GM12878 (cell line): ENCODE data around the gene CCDC107. TPM values are rescaled to one million over a fixed set of nuclear protein-coding genes. Genes with fewer than 3 reads are reported as not detected.

ENCODE experiments used
- ATAC-seq: fragments of 200-7000 bp; cut with Tn5 transposase; 3 replicates; pipeline ENCODE4 v1.9.1; 2020; ENCODE audit warnings: mild to moderate bottlenecking, moderate library complexity
- BruUV-seq: library from RNA; stranded (reverse); fragments of 400-500 nt; replicated peaks from 2 replicates; lab custom pipeline; 2021; lab: Mats Ljungman, UMichigan
- CTCF ChIA-PET: fragments of 300-600 bp; sonication (Branson Sonifier 250); formaldehyde crosslinking; extraction: SDS; loops from one replicate; lab custom pipeline; 2021; ENCODE audit warnings: inconsistent platforms; lab: Yijun Ruan, JAX
- POLR2A ChIA-PET: fragments of 350-600 bp; formaldehyde crosslinking; extraction: SDS; loops from one replicate; lab custom pipeline; 2021; ENCODE audit warnings: inconsistent platforms; lab: Charles Lee
- RAD21 ChIA-PET: fragments of 300-600 bp; sonication (Branson Sonifier 250); formaldehyde crosslinking; loops from one replicate; lab custom pipeline; 2023; ENCODE audit warnings: antibody characterized with exemption; ENCODE audit not compliant: unreplicated experiment; lab: Charles Lee
- SMC1A ChIA-PET: fragments of 300-600 bp; sonication (Branson Sonifier 250); formaldehyde crosslinking; loops from one replicate; lab custom pipeline; 2023; ENCODE audit not compliant: unreplicated experiment, uncharacterized antibody; lab: Charles Lee
- DNase-seq: peaks from one replicate; pipeline ENCODE4 v3.0.0-alpha.2; 2011; ENCODE audit warnings: low read depth, low spot score
- FAIRE-seq: peaks from 3 replicates; lab custom pipeline; 2011; peaks lifted over from hg19 to GRCh38; lab: Jason Lieb, UNC
- H2AFZ ChIP-seq: 2 replicates; pipeline ENCODE4 v1.6.0; 2011; ENCODE audit warnings: low read depth, low read length, control low read depth; ENCODE audit not compliant: control insufficient read depth
- H3K27ac ChIP-seq: 2 replicates; pipeline ENCODE4 v1.5.1; 2011; ENCODE audit warnings: control low read depth; ENCODE audit not compliant: control insufficient read depth, insufficient read depth
- H3K27me3 ChIP-seq, 2 experiments: replicated peaks in 1 of 2; 2 replicates each; pipeline versions ENCODE4 v1.6.0 to v1.6.1; 2011; ENCODE audit warnings: low read length in 1 of 2; ENCODE audit not compliant: control insufficient read depth in 2 of 2, insufficient read depth in 2 of 2
- H3K36me3 ChIP-seq, 2 experiments: 2 replicates each; pipeline ENCODE4 v1.5.1; 2011; ENCODE audit warnings: low read length in 1 of 2; ENCODE audit not compliant: control insufficient read depth in 2 of 2, insufficient read depth in 2 of 2
- H3K4me1 ChIP-seq: 2 replicates; pipeline ENCODE4 v1.6.1; 2011; ENCODE audit warnings: mild to moderate bottlenecking, low read length, moderate library complexity, mixed read lengths; ENCODE audit not compliant: control insufficient read depth, insufficient read depth
- H3K4me2 ChIP-seq: 2 replicates; pipeline ENCODE4 v1.6.0; 2011; ENCODE audit warnings: control low read depth; ENCODE audit not compliant: control insufficient read depth, insufficient read depth
- H3K4me3 ChIP-seq: fragments of 200-600 bp; sonication (generic); 2 replicates; pipeline ENCODE4 v1.5.1; 2016
- H3K79me2 ChIP-seq: 2 replicates; pipeline ENCODE4 v1.6.0; 2011; ENCODE audit warnings: low read length; ENCODE audit not compliant: control insufficient read depth, insufficient read depth
- H3K9ac ChIP-seq: 2 replicates; pipeline ENCODE4 v1.8.0; 2011; ENCODE audit warnings: low read length, control low read depth, mixed read lengths; ENCODE audit not compliant: control insufficient read depth, insufficient read depth
- H3K9me3 ChIP-seq: replicated peaks from 3 replicates; pipeline ENCODE4 v1.5.1; 2011; ENCODE audit warnings: mild to moderate bottlenecking, low read length; ENCODE audit not compliant: control insufficient read depth, insufficient read depth
- H4K20me1 ChIP-seq: 2 replicates; pipeline ENCODE4 v1.6.0; 2011; ENCODE audit not compliant: control insufficient read depth, insufficient read depth
- WGBS: methylation state at CpG from one replicate; pipeline ENCODE4 v1.1.6; 2016; ENCODE audit warnings: low lambda C conversion rate; ENCODE audit not compliant: insufficient replicate concordance, insufficient coverage; ENCODE audit errors: missing lambda C conversion rate; 5-methylcytosine and 5-hydroxymethylcytosine counted together
- in situ Hi-C: fragments of 300-500 bp; cut with MboI; formaldehyde crosslinking; loops from 9 replicates; pipeline ENCODE4 v1.14.3; 2018; ENCODE audit warnings: mixed read lengths
- intact Hi-C: fragments of 100-400 bp; cut with micrococcal nuclease; formaldehyde crosslinking; loops from one replicate; pipeline ENCODE4 v1.14.2; 2022; ENCODE audit not compliant: unreplicated experiment
- polyA plus RNA-seq, 11 experiments: library from polyadenylated mRNA; depleted of rRNA in 4 of 11; unstranded in 6 of 11; stranded (reverse) in 5 of 11; fragments of >200 nt; fragmentation: Nextera tagmentation in 4 of 11; fragmentation: Illumina TruSeq in 1 of 11; extraction: Ambion mirVana in 4 of 11; extraction: Trizol in 1 of 11; gene quantifications; 1 replicate in 1 of 11; 2 replicates in 10 of 11; pipeline versions ENCODE4 v1.2.1 to v1.2.3, GENCODE V29; 2011 to 2016; ENCODE audit warnings: inconsistent platforms in 2 of 11, missing spikeins in 2 of 11, low read depth in 1 of 11
- total RNA-seq, 4 experiments: library from RNA; depleted of rRNA in 3 of 4; stranded (reverse); fragments of >200 nt in 3 of 4; fragmentation: Illumina TruSeq in 1 of 4; extraction: Trizol in 1 of 4; gene quantifications; 2 replicates each; pipeline versions ENCODE4 v1.2.1 to v1.2.3, GENCODE V29; 2013 to 2021
- TF ChIP-seq, protein P1 (sequence below): IDR thresholded peaks from 2 replicates; pipeline ENCODE4 v1.6.1; 2012; ENCODE audit warnings: low read depth, low read length, improper control_type of control experiment
- TF ChIP-seq, protein P2 (sequence below): fragments of 450-650 bp; IDR thresholded peaks from 2 replicates; pipeline ENCODE4 v1.6.1; 2016; ENCODE audit warnings: mild to moderate bottlenecking

Gene CCDC107
- total and polyA plus RNA-seq, 10 of the 15 experiments (the other 5 are each of a cell fraction or from before 2014, with no cell fraction given): 0.19 to 18.3 (median 10.6) TPM

GRCh38 chr9:35656348-35656747 is 1.7 kb upstream of the CCDC107 start:
- Histone ChIP-seq H3K4me1 (peaks cover 23% of the 10 kb centered on the region), H3K4me3 (no peak overlapping the region), H3K27ac (no peak overlapping the region), H3K9ac (no peak overlapping the region), H3K9me3 (no peaks in the 10 kb centered on the region), H2AFZ (no peak overlapping the region), H3K79me2 (peaks cover 21% of the 10 kb centered on the region), H4K20me1 (no peaks in the 10 kb centered on the region), H3K36me3 (peaks cover 3 to 6% of the 10 kb centered on the region in 2 experiments; a peak in 2 of 4 replicates), H3K4me2 (no peak overlapping the region), H3K27me3 (no peaks in the 10 kb centered on the region)
- ChIA-PET CTCF (interaction anchor here (0.6 to 13.5 kb wide), 10 partner anchors 9 to 123 kb away, joined by 3 to 227 read pairs (median 10); partner anchors contain the start of genes ARHGEF39, CREB3, TESK1 and TLN1), SMC1A (interaction anchor here (6.7 to 12.5 kb wide), 2 partner anchors 9 to 73 kb away, joined by 114 to 145 read pairs; partner anchors contain the start of genes CREB3, SIT1 and TLN1), POLR2A (interaction anchor here (1.5 to 10.9 kb wide), 6 partner anchors 8 to 73 kb away, joined by 5 to 163 read pairs (median 18); partner anchors contain the start of genes ARHGEF39, CD72, CREB3 and SIT1), RAD21 (interaction anchor here (1.1 to 4.3 kb wide), 6 partner anchors 8 to 92 kb away, joined by 3 to 60 read pairs (median 6); partner anchors contain the start of genes GBA2, RGP1, TESK1 and TLN1)
- BruUV-seq: no TSS peak
- TF ChIP-seq, protein P1, sequence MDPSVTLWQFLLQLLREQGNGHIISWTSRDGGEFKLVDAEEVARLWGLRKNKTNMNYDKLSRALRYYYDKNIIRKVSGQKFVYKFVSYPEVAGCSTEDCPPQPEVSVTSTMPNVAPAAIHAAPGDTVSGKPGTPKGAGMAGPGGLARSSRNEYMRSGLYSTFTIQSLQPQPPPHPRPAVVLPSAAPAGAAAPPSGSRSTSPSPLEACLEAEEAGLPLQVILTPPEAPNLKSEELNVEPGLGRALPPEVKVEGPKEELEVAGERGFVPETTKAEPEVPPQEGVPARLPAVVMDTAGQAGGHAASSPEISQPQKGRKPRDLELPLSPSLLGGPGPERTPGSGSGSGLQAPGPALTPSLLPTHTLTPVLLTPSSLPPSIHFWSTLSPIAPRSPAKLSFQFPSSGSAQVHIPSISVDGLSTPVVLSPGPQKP: no peak
- TF ChIP-seq, protein P2, sequence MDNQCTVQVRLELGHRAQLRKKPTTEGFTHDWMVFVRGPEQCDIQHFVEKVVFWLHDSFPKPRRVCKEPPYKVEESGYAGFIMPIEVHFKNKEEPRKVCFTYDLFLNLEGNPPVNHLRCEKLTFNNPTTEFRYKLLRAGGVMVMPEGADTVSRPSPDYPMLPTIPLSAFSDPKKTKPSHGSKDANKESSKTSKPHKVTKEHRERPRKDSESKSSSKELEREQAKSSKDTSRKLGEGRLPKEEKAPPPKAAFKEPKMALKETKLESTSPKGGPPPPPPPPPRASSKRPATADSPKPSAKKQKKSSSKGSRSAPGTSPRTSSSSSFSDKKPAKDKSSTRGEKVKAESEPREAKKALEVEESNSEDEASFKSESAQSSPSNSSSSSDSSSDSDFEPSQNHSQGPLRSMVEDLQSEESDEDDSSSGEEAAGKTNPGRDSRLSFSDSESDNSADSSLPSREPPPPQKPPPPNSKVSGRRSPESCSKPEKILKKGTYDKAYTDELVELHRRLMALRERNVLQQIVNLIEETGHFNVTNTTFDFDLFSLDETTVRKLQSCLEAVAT: 0 out of 2 replicates have a peak, but pooled peaks have one; percentile 27
- intact Hi-C loops (loop anchor here (10.0 kb wide), 1 partner anchor 168 kb away; the partner anchor contains the start of genes FAM221B and TMEM8B), in situ Hi-C loops (no loop called here)
- 79% methylated on average over 17 of the region's 17 CpGs for WGBS
- DNase-seq (no peak), ATAC-seq (no peak), FAIRE-seq (no peak)
